RWPE1 (cell line): Measurements from ENCODE around the gene CBFB.

Experiments used
- CTCF ChIA-PET: fragments of 350-600 bp; sonication (Branson Sonifier 250); formaldehyde crosslinking; extraction: SDS; loops from one replicate; lab custom pipeline; 2021; lab: Yijun Ruan, JAX
- POLR2A ChIA-PET: fragments of 400-600 bp; formaldehyde crosslinking; extraction: SDS; loops from one replicate; lab custom pipeline; 2020; ENCODE audit warnings: antibody characterized with exemption; ENCODE audit not compliant: low non-redundant PET; lab: Yijun Ruan, JAX
- DNase-seq: peaks from one replicate; pipeline ENCODE4 v3.0.0; 2012; ENCODE audit warnings: low spot score
- H3K27ac ChIP-seq: fragments of 450-650 bp; 2 replicates; pipeline ENCODE4 v1.5.1; 2017
- TF ChIP-seq, protein P1 (sequence below): fragments of 450-650 bp; conservative IDR thresholded peaks from 2 replicates; pipeline ENCODE4 v1.5.1; 2017; ENCODE audit warnings: low read depth, mild to moderate bottlenecking

Gene CBFB

DNA sequence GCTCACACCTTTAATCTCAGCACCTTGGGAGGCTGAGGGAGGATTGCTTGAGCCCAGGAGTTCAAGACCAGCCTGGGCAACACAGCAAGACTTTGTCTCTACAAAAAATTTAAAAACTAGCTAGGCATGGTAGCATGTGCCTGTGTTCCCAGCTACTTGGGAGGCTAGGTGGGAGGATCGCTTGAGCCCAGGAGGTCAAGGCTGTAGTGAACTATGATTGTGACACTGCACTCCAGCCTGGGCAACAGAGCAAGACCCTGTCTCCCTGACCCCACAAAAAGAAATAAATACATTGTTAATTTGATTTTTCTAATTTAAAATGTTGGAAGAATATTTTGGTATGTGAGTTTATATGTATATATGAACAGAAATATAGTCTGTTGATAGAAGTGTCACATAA, 58.3 kb downstream of the CBFB start:
- CTCF ChIA-PET: no interaction called here
- POLR2A ChIA-PET: no interaction called here
- H3K27ac ChIP-seq: no peak overlapping the region
- TF ChIP-seq, protein P1, sequence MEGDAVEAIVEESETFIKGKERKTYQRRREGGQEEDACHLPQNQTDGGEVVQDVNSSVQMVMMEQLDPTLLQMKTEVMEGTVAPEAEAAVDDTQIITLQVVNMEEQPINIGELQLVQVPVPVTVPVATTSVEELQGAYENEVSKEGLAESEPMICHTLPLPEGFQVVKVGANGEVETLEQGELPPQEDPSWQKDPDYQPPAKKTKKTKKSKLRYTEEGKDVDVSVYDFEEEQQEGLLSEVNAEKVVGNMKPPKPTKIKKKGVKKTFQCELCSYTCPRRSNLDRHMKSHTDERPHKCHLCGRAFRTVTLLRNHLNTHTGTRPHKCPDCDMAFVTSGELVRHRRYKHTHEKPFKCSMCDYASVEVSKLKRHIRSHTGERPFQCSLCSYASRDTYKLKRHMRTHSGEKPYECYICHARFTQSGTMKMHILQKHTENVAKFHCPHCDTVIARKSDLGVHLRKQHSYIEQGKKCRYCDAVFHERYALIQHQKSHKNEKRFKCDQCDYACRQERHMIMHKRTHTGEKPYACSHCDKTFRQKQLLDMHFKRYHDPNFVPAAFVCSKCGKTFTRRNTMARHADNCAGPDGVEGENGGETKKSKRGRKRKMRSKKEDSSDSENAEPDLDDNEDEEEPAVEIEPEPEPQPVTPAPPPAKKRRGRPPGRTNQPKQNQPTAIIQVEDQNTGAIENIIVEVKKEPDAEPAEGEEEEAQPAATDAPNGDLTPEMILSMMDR: no peak
- DNase-seq: no peak

DNA sequence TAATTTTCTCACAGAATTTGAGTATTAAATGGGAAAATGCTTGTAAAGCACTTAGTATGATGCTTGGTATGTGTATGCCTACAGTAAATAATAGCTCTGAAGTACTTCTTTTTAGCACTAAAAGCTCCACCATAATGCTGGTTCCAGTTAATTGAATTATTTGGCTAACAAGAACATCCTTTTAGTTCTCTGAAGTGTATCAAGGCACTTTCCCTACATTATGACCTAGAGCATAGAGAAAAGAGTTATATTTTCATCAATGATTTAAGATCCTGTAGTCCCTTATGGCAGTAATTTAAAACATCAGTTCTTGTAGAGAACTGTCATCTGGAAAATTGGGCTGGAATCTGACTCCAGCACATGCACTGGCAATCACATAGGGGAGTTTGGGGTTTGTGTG, 58.9 kb downstream of the CBFB start:
- TF ChIP-seq, protein P1: no peak
- POLR2A ChIA-PET: no interaction called here

DNA sequence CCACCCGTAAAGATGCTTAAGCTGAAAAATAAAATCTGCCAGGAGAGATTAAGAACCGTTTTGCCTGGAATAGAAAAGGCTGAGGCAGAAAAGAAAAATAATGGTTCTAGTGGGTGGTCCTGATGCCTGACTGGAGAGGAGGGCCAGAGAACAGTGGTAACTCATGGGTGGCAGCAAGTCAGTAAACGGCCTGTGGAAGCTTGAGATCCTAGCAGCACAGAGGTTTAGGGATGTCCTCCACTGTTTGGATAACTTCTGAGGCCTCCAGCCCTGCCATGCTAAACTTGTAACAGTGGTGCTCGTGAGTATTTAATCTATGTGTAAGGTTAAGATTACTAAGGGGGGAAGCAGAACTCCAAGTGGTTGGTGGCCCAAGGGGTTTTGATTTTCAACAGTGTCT, 59.6 kb downstream of the CBFB start:
- POLR2A ChIA-PET: no interaction called here
- TF ChIP-seq, protein P1: no peak
- no peak for DNase-seq
- CTCF ChIA-PET: interaction anchor here (0.6 kb wide), 1 partner anchor 32 kb away, joined by 5 read pairs; no protein-coding TSS in a partner anchor
- no peak overlapping the region for H3K27ac ChIP-seq

More for the DNA sequence above, 58.9 kb downstream of the CBFB start:
- no peak for DNase-seq
- CTCF ChIA-PET: interaction anchor here (0.6 kb wide), 1 partner anchor 33 kb away, joined by 5 read pairs; no protein-coding TSS in a partner anchor
- no peak overlapping the region for H3K27ac ChIP-seq

DNA sequence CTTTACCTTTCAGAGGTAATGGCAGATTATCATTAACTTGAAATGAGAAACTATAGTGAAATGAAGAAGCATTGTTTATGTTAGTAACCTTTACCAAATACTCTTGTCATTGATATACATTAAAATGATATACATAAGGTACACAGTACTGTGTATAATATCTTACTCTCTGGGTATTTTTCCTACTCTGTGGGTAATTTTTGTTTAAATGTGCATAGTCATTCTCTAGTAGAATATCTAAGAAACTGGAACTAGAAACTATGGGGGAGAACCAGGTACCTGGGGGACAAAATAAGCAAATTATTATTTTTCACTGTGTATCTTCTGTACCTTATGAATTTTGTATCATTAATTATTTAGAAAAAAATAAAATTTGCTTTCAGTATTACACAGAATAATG, 60.2 kb downstream of the CBFB start:
- no peak for DNase-seq
- POLR2A ChIA-PET: no interaction called here
- CTCF ChIA-PET: no interaction called here
- TF ChIP-seq, protein P1: no peak
- H3K27ac ChIP-seq: no peak overlapping the region

DNA sequence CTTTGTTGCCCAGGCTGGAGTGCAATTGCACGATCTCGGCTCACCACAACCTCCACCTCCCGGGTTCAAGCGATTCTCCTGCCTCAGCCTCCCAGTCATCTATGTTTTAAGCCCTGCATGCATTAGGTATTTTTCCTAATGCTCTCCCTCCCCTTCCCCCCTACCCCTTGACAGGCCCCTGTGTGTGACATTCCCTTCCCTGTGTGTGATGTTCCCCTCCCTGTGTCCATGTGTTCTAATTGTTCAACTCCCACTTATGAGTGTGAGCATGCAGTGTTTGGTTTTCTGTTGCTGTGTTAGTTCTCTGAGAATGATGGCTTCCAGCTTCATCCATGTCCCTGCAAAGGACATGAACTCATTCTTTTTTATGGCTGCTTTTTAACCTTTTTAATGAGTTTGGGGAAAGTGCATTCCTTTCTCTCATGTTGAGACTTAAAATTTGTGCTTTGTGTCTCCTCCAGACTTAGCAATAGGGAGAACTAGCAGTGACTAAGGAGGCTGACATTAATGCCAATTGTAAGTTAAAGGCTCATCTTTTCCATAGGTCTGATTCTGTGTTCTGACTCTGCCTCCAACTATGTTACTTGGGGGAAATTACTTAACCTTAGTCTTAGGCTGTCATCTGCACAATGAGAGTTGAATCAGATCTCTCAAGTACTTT, 63.1 kb downstream of the CBFB start:
- ChIA-PET CTCF (no interaction called here), POLR2A (no interaction called here)
- H3K27ac ChIP-seq: no peak overlapping the region
- TF ChIP-seq, protein P1: no peak
- DNase-seq: no peak

DNA sequence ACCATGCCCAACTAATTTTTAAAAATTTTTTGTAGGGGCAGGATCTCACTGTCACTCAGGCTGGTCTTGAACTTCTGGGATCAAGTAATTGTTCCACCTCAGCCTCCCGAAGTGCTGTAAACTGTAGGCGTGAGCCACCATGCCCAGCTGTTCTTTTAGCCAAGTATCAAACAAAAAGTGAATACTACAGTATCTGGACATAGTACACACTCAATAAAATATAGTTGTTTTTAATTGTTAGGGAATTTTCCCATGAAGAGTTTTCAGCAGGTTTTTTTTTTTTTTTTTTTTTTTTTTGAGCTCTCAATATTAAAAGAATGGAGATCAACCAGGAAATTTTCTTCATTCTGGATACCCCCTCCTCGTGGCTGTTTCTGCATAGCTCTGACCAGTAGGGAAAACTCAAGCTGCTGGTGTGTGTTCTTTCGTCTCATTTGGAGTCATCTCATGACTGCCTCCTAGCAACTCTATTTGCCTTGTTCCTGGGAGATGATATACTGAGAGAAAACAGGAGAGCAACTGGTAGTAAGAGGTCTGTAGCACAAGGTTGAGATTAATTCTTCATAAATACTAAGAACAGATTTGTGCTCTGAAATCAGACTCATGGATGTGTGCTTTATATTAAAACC, 64.3 kb downstream of the CBFB start:
- DNase-seq: no peak
- no peak overlapping the region for H3K27ac ChIP-seq
- TF ChIP-seq, protein P1: no peak
- ChIA-PET POLR2A (interaction anchor here (0.7 kb wide), 1 partner anchor 114 kb away, joined by 3 read pairs; no protein-coding TSS in a partner anchor), CTCF (interaction anchor here (0.6 kb wide), 1 partner anchor 67 kb away, joined by 3 read pairs; no protein-coding TSS in a partner anchor)
